Neuronal stem cell (in vitro differentiated cells): ENCODE measurements around the gene EGR1.

ENCODE experiments used
- DNase-seq: peaks from one replicate; pipeline ENCODE4 v3.0.0-alpha.2; 2013; ENCODE audit warnings: low spot score
- H2AFZ ChIP-seq: one replicate; pipeline ENCODE4 v1.6.1; 2013; ENCODE audit warnings: mild to moderate bottlenecking, low read length, inconsistent platforms
- H2AK5ac ChIP-seq: 2 replicates; pipeline ENCODE4 v1.6.1; 2013; ENCODE audit warnings: low read depth, mild to moderate bottlenecking, inconsistent platforms, low read length, moderate library complexity, mixed read lengths
- H2BK120ac ChIP-seq: 2 replicates; pipeline ENCODE4 v1.6.1; 2013; ENCODE audit warnings: low read depth, mild to moderate bottlenecking, inconsistent platforms, low read length, moderate library complexity, mixed read lengths
- H2BK12ac ChIP-seq: one replicate; pipeline ENCODE4 v1.6.1; 2013; ENCODE audit warnings: low read length, inconsistent platforms
- H2BK15ac ChIP-seq: 2 replicates; pipeline ENCODE4 v1.6.1; 2013; ENCODE audit warnings: mild to moderate bottlenecking, low read length, inconsistent platforms, mixed read lengths
- H2BK5ac ChIP-seq: one replicate; pipeline ENCODE4 v1.6.1; 2013; ENCODE audit warnings: inconsistent platforms, mild to moderate bottlenecking, low read length, moderate library complexity
- H3K14ac ChIP-seq: one replicate; pipeline ENCODE4 v1.6.1; 2013; ENCODE audit warnings: low read length, inconsistent platforms
- H3K18ac ChIP-seq: 2 replicates; pipeline ENCODE4 v1.6.1; 2013; ENCODE audit warnings: low read length, inconsistent platforms
- H3K23ac ChIP-seq: 2 replicates; pipeline ENCODE4 v1.6.1; 2013; ENCODE audit warnings: low read depth, mild to moderate bottlenecking, mixed read lengths, low read length, inconsistent platforms; ENCODE audit not compliant: poor library complexity
- H3K27ac ChIP-seq: replicated peaks from 3 replicates; pipeline ENCODE4 v1.5.1; 2013; ENCODE audit warnings: low read length, inconsistent platforms
- H3K27me3 ChIP-seq, 3 experiments: 2 replicates each; pipeline ENCODE4 v1.6.1; 2013; ENCODE audit warnings: low read length in 3 of 3, mild to moderate bottlenecking in 2 of 3, inconsistent platforms in 1 of 3, low read depth in 1 of 3, mixed read lengths in 1 of 3, moderate library complexity in 1 of 3; ENCODE audit not compliant: control insufficient read depth in 3 of 3, insufficient read depth in 3 of 3
- H3K36me3 ChIP-seq, 2 donors: replicated peaks in 1 of 2; 2 replicates each; pipeline ENCODE4 v1.6.1; 2013; ENCODE audit warnings: low read length in 2 of 2; ENCODE audit not compliant: control insufficient read depth in 2 of 2, insufficient read depth in 2 of 2
- H3K4ac ChIP-seq: 2 replicates; pipeline ENCODE4 v1.6.1; 2013; ENCODE audit warnings: inconsistent platforms, mild to moderate bottlenecking, low read length, moderate library complexity
- H3K4me1 ChIP-seq, 2 donors: 1 replicate in 1 of 2; 2 replicates in 1 of 2; pipeline ENCODE4 v1.6.1; 2013; ENCODE audit warnings: low read length in 2 of 2, low read depth in 1 of 2; ENCODE audit not compliant: control insufficient read depth in 2 of 2, insufficient read depth in 1 of 2
- H3K4me2 ChIP-seq: one replicate; pipeline ENCODE4 v1.6.1; 2013; ENCODE audit warnings: mild to moderate bottlenecking, low read length, inconsistent platforms; ENCODE audit not compliant: insufficient read depth, poor library complexity, severe bottlenecking
- H3K4me3 ChIP-seq, 2 donors: 2 replicates each; pipeline ENCODE4 v1.5.1; 2013; ENCODE audit warnings: low read length in 2 of 2, mild to moderate bottlenecking in 2 of 2, inconsistent platforms in 1 of 2, moderate library complexity in 1 of 2
- H3K79me1 ChIP-seq: one replicate; pipeline ENCODE4 v1.6.1; 2013; ENCODE audit warnings: low read depth, mild to moderate bottlenecking, inconsistent platforms, low read length, moderate library complexity
- H3K9ac ChIP-seq: one replicate; pipeline ENCODE4 v1.6.1; 2013; ENCODE audit warnings: mild to moderate bottlenecking, low read depth, low read length, inconsistent platforms; ENCODE audit not compliant: poor library complexity
- H3K9me3 ChIP-seq, 2 donors: replicated peaks in 1 of 2; 2 replicates each; pipeline versions ENCODE3 to v1.6.1; 2013; ENCODE audit warnings: low read length in 2 of 2, mild to moderate bottlenecking in 2 of 2, inconsistent platforms in 1 of 2, low read depth in 1 of 2, mixed read lengths in 1 of 2, moderate library complexity in 1 of 2; ENCODE audit not compliant: control insufficient read depth in 2 of 2, insufficient read depth in 1 of 2
- H4K8ac ChIP-seq: one replicate; pipeline ENCODE4 v1.6.1; 2013; ENCODE audit warnings: low read depth, mild to moderate bottlenecking, inconsistent platforms, low read length, moderate library complexity
- H4K91ac ChIP-seq: one replicate; pipeline ENCODE4 v1.6.1; 2013; ENCODE audit warnings: low read length, low read depth, mild to moderate bottlenecking, inconsistent platforms; ENCODE audit not compliant: poor library complexity
- WGBS, 2 donors: extraction: QIAGEN DNeasy Blood & Tissue Kit; methylation state at CpG; one replicate each; pipeline ENCODE4 v1.1.7; 2013; ENCODE audit warnings: missing lambda C conversion rate in 2 of 2, mixed read lengths in 1 of 2; ENCODE audit not compliant: insufficient read length in 2 of 2, insufficient replicate concordance in 1 of 2; ENCODE audit errors: extremely low coverage in 2 of 2; 5-methylcytosine and 5-hydroxymethylcytosine counted together

The EGR1 gene

GRCh38 chr5:138489683-138490061 is 24.4 kb downstream of the EGR1 start:
- Histone ChIP-seq H2AK5ac (no peak overlapping the region), H3K9ac (no peak overlapping the region), H3K36me3 (no peaks in the 10 kb centered on the region), H3K9me3 (peaks cover 0 to 2% of the 10 kb centered on the region in 2 donors), H4K8ac (no peak overlapping the region), H2BK12ac (no peak overlapping the region), H3K4me3 (no peak overlapping the region), H3K23ac (no peak overlapping the region), H3K79me1 (no peaks in the 10 kb centered on the region), H3K4me1 (peaks cover 26 to 43% of the 10 kb centered on the region in 2 donors), H3K4me2 (no peak overlapping the region), H3K27ac (no peak overlapping the region), H2AFZ (peak overlapping the region; percentile 78), H3K14ac (no peak overlapping the region), H4K91ac (no peak overlapping the region), H2BK120ac (no peak overlapping the region), H3K4ac (no peak overlapping the region), H2BK5ac (no peak overlapping the region), H2BK15ac (no peak overlapping the region), H3K27me3 (peaks cover 0 to 3% (median 0%) of the 10 kb centered on the region in 3 experiments), H3K18ac (peak overlapping the region; percentile 7)
- no peak for DNase-seq
- whole genome bisulfite sequencing, 2 donors, result no CpG with 5 or more reads among the region's 5 CpGs

GRCh38 chr5:138490648-138491283 is 25.5 kb downstream of the EGR1 start:
- Histone ChIP-seq H3K4ac (no peak overlapping the region), H2BK12ac (peak overlapping the region; percentile 76), H3K4me2 (peak overlapping the region; percentile 13), H3K27ac (no peak overlapping the region), H3K14ac (no peak overlapping the region), H3K18ac (no peak overlapping the region), H2BK120ac (peak overlapping the region; percentile 64), H2AFZ (peak overlapping the region; percentile 97), H3K9me3 (peaks cover 0 to 2% of the 10 kb centered on the region in 2 donors), H4K8ac (no peak overlapping the region), H3K79me1 (no peaks in the 10 kb centered on the region), H3K4me3 (peak overlapping the region in 1 of 2 donors; percentile 70), H4K91ac (peak overlapping the region; percentile 20), H2BK5ac (no peak overlapping the region), H3K27me3 (peaks cover 0 to 3% (median 0%) of the 10 kb centered on the region in 3 experiments), H3K4me1 (peaks cover 26 to 43% of the 10 kb centered on the region in 2 donors), H3K36me3 (no peaks in the 10 kb centered on the region), H2BK15ac (peak overlapping the region; percentile 79), H3K23ac (peak overlapping the region; percentile 9), H2AK5ac (peak overlapping the region; percentile 91), H3K9ac (peak overlapping the region; percentile 27)
- no peak for DNase-seq
- WGBS, 2 donors, result no CpG with 5 or more reads among the region's 12 CpGs

- WGBS, 2 donors, result no CpG with 5 or more reads among the region's 11 CpGs
- H3K4me3 ChIP-seq, result peak overlapping the region in 1 of 2 donors; percentile 70
Observed at GRCh38 chr5:138491284-138491648, 26.0 kb downstream of the EGR1 start.

GRCh38 chr5:138491669-138492559 is 26.6 kb downstream of the EGR1 start:
- WGBS, 2 donors, result no CpG with 5 or more reads among the region's 93 CpGs
- peak; percentile 64 for DNase-seq

More at GRCh38 chr5:138491284-138491648, 26.0 kb downstream of the EGR1 start:
- Histone ChIP-seq H3K23ac (peak overlapping the region; percentile 9), H3K18ac (peak overlapping the region; percentile 99), H4K91ac (peak overlapping the region; percentile 20), H2BK120ac (peak overlapping the region; percentile 64), H2BK5ac (peak overlapping the region; percentile 46), H3K4me1 (peaks cover 26 to 43% of the 10 kb centered on the region in 2 donors), H3K79me1 (no peaks in the 10 kb centered on the region), H2AFZ (peak overlapping the region; percentile 97), H4K8ac (no peak overlapping the region), H2BK12ac (peak overlapping the region; percentile 76), H3K27me3 (peaks cover 0 to 3% (median 0%) of the 10 kb centered on the region in 3 experiments), H3K14ac (no peak overlapping the region), H3K27ac (no peak overlapping the region), H2AK5ac (peak overlapping the region; percentile 91), H3K9ac (peak overlapping the region; percentile 27), H2BK15ac (peak overlapping the region; percentile 79), H3K4me2 (peak overlapping the region; percentile 84), H3K4ac (peak overlapping the region; percentile 5), H3K9me3 (peaks cover 0 to 2% of the 10 kb centered on the region in 2 donors), H3K36me3 (no peaks in the 10 kb centered on the region)
- DNase-seq, result no peak

More at GRCh38 chr5:138491669-138492559, 26.6 kb downstream of the EGR1 start:
- H3K4me1 ChIP-seq, result peaks cover 25 to 43% of the 10 kb centered on the region in 2 donors
- H4K8ac ChIP-seq, result no peak overlapping the region
- H3K27me3 ChIP-seq, result peaks cover 0 to 3% (median 0%) of the 10 kb centered on the region in 3 experiments
- peak overlapping the region; percentile 97 for H2AFZ ChIP-seq
- H2BK120ac ChIP-seq, result peak overlapping the region; percentile 64
- no peaks in the 10 kb centered on the region for H3K79me1 ChIP-seq
- peak overlapping the region; percentile 99 for H3K18ac ChIP-seq
- H2AK5ac ChIP-seq, result peak overlapping the region; percentile 91
- peak overlapping the region; percentile 70 to 76 for H3K4me3 ChIP-seq
- no peak overlapping the region for H3K27ac ChIP-seq
- peaks cover 0 to 2% of the 10 kb centered on the region in 2 donors for H3K9me3 ChIP-seq
- H3K4me2 ChIP-seq, result peak overlapping the region; percentile 84
- H2BK12ac ChIP-seq, result no peak overlapping the region
- no peaks in the 10 kb centered on the region for H3K36me3 ChIP-seq
- H2BK5ac ChIP-seq, result peak overlapping the region; percentile 47
- no peak overlapping the region for H4K91ac ChIP-seq
- peak overlapping the region; percentile 30 for H3K23ac ChIP-seq
- peak overlapping the region; percentile 79 for H2BK15ac ChIP-seq
- peak overlapping the region; percentile 76 for H3K14ac ChIP-seq
- H3K9ac ChIP-seq, result peak overlapping the region; percentile 64
- H3K4ac ChIP-seq, result peak overlapping the region; percentile 5
